ENCODE measurements around the gene SPESP1.

SPESP1 gene

GRCh38 chr15:68993276-68993675 lies 63.0 kb downstream of the SPESP1 start:
- DNase-seq = no peak

- no peak for DNase-seq
Observed at GRCh38 chr15:68994149-68994548, 63.8 kb downstream of the SPESP1 start.

- no peak for DNase-seq
Observed at GRCh38 chr15:68994981-68995761, 64.8 kb downstream of the SPESP1 start.
